Measurements from ENCODE around the gene HOXD12. TPM values are rescaled to one million over a fixed set of nuclear protein-coding genes. Genes with fewer than 3 reads are reported as not detected.

Gene HOXD12
- total RNA-seq, 1 donor from 2014 or later: not detected

DNA sequence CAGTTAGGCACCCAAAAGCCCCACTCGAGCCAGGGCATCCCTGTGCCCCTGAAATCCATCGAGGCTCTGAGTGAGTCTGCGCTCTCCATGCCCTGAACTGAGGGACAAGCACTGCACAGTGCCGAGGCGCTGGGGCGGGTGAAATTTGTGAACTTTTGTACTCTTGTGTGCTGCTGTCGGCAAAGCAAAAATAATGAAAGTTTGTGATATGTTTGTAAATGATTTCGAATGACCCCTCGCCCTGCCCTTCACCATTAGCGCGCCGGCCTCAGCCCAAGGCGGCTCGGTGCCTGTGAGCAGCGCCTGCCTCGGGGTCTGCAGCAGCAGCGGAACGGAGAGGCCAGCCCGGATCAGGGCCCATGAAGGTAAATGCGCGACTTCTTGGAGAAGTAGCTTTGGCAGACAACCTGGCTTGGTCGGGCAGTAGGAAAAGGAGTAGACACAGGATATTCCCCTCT lies 49.9 kb downstream of the HOXD12 start:
- Mint-ChIP-seq H3K27me3 (ENCODE audit: low read depth) (peaks cover 91% of the 10 kb centered on the region), H3K4me1 (ENCODE audit: low read depth) (no peaks in the 10 kb centered on the region), H3K27ac (ENCODE audit: unreplicated experiment) (no peak overlapping the region), H3K36me3 (ENCODE audit: low read depth) (no peaks in the 10 kb centered on the region), H3K9me3 (ENCODE audit: low read depth) (no peaks in the 10 kb centered on the region), H3K4me3 (ENCODE audit: unreplicated experiment) (no peak overlapping the region)
- TF ChIP-seq, protein P1, sequence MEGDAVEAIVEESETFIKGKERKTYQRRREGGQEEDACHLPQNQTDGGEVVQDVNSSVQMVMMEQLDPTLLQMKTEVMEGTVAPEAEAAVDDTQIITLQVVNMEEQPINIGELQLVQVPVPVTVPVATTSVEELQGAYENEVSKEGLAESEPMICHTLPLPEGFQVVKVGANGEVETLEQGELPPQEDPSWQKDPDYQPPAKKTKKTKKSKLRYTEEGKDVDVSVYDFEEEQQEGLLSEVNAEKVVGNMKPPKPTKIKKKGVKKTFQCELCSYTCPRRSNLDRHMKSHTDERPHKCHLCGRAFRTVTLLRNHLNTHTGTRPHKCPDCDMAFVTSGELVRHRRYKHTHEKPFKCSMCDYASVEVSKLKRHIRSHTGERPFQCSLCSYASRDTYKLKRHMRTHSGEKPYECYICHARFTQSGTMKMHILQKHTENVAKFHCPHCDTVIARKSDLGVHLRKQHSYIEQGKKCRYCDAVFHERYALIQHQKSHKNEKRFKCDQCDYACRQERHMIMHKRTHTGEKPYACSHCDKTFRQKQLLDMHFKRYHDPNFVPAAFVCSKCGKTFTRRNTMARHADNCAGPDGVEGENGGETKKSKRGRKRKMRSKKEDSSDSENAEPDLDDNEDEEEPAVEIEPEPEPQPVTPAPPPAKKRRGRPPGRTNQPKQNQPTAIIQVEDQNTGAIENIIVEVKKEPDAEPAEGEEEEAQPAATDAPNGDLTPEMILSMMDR (IDR thresholded peaks at IDR 0.05): no peak
- no peak for DNase-seq (ENCODE audit: low spot score)

DNA sequence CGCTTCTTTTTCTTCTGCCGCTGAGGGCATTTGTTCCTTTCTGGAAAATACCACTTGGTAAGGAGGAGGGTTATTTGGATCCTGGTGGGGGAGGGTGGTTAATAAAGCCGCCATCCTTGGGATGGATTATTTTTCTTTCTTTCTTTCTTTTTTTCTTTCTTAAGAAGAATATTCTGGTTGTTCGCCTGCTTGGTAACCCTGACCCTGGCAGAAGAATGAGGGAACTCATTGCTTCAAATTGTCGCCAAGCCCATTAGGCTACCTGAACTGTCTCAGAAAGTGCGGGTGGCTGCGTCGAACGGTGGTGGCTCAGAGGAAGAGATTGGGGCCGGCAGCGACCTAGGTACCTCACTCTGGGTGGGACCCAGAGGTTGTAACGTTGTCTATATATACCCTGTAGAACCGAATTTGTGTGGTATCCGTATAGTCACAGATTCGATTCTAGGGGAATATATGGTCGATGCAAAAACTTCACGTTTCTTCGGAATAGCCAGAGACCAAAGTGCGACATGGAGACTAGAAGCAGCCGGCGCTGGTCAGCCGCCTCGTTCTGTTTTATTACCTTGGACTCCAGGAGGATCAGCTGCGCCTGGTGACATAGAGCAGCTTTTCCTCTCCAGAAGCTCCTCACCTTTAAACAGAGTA lies 50.5 kb downstream of the HOXD12 start:
- Mint-ChIP-seq H3K4me3 (ENCODE audit: unreplicated experiment) (no peak overlapping the region), H3K4me1 (ENCODE audit: low read depth) (no peaks in the 10 kb centered on the region), H3K27me3 (ENCODE audit: low read depth) (peaks cover 90% of the 10 kb centered on the region), H3K36me3 (ENCODE audit: low read depth) (no peaks in the 10 kb centered on the region), H3K9me3 (ENCODE audit: low read depth) (no peaks in the 10 kb centered on the region), H3K27ac (ENCODE audit: unreplicated experiment) (no peak overlapping the region)
- TF ChIP-seq, protein P1 (IDR thresholded peaks at IDR 0.05): no peak
- no peak for DNase-seq (ENCODE audit: low spot score)

DNA sequence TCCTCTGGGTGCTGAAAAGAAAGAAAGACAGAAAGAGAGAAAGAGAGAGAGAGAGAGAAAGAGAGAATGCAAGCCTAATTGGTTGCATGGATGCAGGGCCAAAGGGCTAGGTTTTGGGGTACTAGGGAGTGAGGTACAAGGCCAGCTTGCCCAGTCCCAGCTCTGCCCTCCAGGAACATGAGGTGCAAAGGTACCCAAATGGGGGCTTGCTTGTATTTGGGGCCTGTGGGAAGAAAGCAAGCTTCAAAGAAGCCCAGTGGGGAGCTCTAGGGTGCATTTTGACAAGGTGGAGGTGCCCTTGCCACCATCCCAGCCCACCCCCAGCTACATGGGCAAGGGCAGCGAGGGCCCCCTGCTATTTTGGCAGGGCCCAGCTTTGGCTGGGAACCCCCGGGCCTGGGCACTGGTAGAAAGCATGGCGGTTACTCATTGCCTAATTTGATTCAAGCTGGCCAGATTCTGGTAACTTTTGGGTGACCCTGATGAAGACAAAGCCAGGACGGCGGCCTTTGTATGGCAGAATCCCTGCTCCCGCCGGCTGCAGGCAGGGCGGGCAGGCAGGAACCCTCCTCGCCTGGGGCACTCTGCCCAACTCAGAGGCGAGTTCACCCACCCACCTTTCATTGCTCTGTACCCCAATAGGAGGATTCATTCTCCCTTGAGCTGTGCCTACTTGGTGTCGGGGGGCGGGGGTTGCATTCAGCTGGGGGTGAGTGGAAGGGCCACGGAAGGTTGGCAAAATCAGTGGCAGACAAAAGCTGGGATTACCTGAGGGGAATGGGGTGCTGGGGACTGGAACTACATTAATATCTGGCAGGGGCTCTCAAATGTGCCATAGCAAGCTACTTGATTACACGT lies 51.2 kb downstream of the HOXD12 start:
- Mint-ChIP-seq H3K4me3 (ENCODE audit: unreplicated experiment) (no peak overlapping the region), H3K4me1 (ENCODE audit: low read depth) (no peaks in the 10 kb centered on the region), H3K27me3 (ENCODE audit: low read depth) (peaks cover 90% of the 10 kb centered on the region), H3K9me3 (ENCODE audit: low read depth) (no peaks in the 10 kb centered on the region), H3K36me3 (ENCODE audit: low read depth) (no peaks in the 10 kb centered on the region), H3K27ac (ENCODE audit: unreplicated experiment) (no peak overlapping the region)
- TF ChIP-seq, protein P1 (IDR thresholded peaks at IDR 0.05): no peak
- DNase-seq (ENCODE audit: low spot score): no peak

DNA sequence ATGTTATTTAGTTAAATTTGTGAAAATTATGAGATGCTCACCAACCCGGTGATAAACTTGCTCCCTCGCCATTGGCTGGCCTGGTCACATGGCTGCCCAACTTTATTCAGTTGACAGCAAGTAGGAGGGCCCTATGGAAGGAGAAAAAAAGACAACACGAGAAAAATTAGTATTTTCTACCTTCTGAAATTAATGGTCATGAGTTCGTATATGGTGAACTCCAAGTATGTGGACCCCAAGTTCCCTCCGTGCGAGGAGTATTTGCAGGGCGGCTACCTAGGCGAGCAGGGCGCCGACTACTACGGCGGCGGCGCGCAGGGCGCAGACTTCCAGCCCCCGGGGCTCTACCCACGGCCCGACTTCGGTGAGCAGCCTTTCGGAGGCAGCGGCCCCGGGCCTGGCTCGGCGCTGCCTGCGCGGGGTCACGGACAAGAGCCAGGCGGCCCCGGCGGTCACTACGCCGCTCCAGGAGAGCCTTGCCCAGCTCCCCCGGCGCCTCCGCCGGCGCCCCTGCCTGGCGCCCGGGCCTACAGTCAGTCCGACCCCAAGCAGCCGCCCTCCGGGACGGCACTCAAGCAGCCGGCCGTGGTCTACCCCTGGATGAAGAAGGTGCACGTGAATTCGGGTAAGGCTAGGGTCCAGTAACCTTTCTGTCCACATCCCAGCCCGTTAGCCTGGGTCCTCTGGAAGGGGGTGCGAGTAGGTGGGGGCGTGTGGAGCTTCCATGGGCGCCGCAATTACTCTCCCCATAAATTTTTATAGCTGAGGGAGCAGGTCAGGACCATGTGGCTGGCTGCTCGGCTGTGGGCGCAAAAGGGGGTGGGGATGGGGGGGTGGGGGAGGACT lies 52.1 kb downstream of the HOXD12 start, which contains the start of gene HOXD4:
Gene HOXD4 (plus strand): TSS at position 109 of the 846 bp plus-strand sequence. CDS start 84 bp downstream, at position 193.
- H3K27me3 Mint-ChIP-seq (ENCODE audit: low read depth): peaks cover 90% of the 10 kb centered on the region
- no peaks in the 10 kb centered on the region for H3K4me1 Mint-ChIP-seq (ENCODE audit: low read depth)
- H3K9me3 Mint-ChIP-seq (ENCODE audit: low read depth): no peaks in the 10 kb centered on the region
- no peak for DNase-seq (ENCODE audit: low spot score)
- H3K36me3 Mint-ChIP-seq (ENCODE audit: low read depth): no peaks in the 10 kb centered on the region
- TF ChIP-seq, protein P1 (IDR thresholded peaks at IDR 0.05): no peak
- H3K4me3 Mint-ChIP-seq (ENCODE audit: unreplicated experiment): no peak within 1 kb of the TSS
- no peak within 1 kb of the TSS for H3K27ac Mint-ChIP-seq (ENCODE audit: unreplicated experiment)

Small RNAs within 50 kb of the gene (microRNA-seq; reads per million reads assigned to microRNA genes)
- 6.6 reads per million, percentile 9 among the genes with 10 or more reads in this experiment for gene MIR10B (ENCODE audit: borderline number of aligned reads)

Other genes starting within 250 kb of the HOXD12 start
- gene LNPK, start 97.5 kb upstream of the HOXD12 start, total RNA-seq: 51.0 to 59.5 TPM (median 53.3 TPM) in 3 replicates
- gene EVX2, start 15.8 kb upstream of the HOXD12 start, total RNA-seq: not detected in 3 replicates
- gene HOXD13, start 7.1 kb upstream of the HOXD12 start, total RNA-seq: not detected in 3 replicates
- not detected in 3 replicates for gene HOXD11, start 7.5 kb downstream of the HOXD12 start, total RNA-seq
- gene HOXD10, start 17.0 kb downstream of the HOXD12 start, total RNA-seq: not detected in 3 replicates
- not detected in 3 replicates for gene HOXD9, start 22.9 kb downstream of the HOXD12 start, total RNA-seq
- gene HOXD8, start 29.9 kb downstream of the HOXD12 start, total RNA-seq: not detected in 3 replicates
- not detected in 3 replicates for gene HOXD4, start 51.8 kb downstream of the HOXD12 start, total RNA-seq
- gene HOXD3, start 57.5 kb downstream of the HOXD12 start, total RNA-seq: not detected in 3 replicates
- gene HOXD1, start 88.9 kb downstream of the HOXD12 start, total RNA-seq: not detected in 3 replicates
- gene MTX2, start 169.6 kb downstream of the HOXD12 start, total RNA-seq: 19.4 to 21.3 TPM (median 19.5 TPM) in 3 replicates

Data from chondrocyte (in vitro differentiated cells).